Neural cell (in vitro differentiated cells): ENCODE measurements around the gene FNDC3B. TPM values are rescaled to one million over a fixed set of nuclear protein-coding genes. Genes with fewer than 3 reads are reported as not detected.

Source experiments
- H2AFZ ChIP-seq: fragments of 200-600, 300-800 bp; sonication (generic), shearing (Covaris generic); 2 replicates; pipeline ENCODE4 v1.6.0; 2014; ENCODE audit warnings: low read depth, mild to moderate bottlenecking, antibody characterized with exemption, low read length, moderate library complexity
- H3F3A ChIP-seq: fragments of 200-600 bp; shearing (Covaris generic); 2 replicates; pipeline ENCODE4 v1.6.1; 2016; ENCODE audit warnings: mild to moderate bottlenecking, moderate library complexity, mixed read lengths, antibody characterized with exemption, low read length; ENCODE audit not compliant: insufficient read depth, poor library complexity, severe bottlenecking
- H3K27ac ChIP-seq: fragments of 200-600, 300-800 bp; sonication (generic), shearing (Covaris generic); 2 replicates; pipeline ENCODE4 v1.5.1; 2014; ENCODE audit warnings: mild to moderate bottlenecking, low read length, moderate library complexity
- H3K27me3 ChIP-seq: fragments of 300-800, 200-600 bp; sonication (generic), shearing (Covaris generic); 2 replicates; pipeline ENCODE4 v1.6.0; 2014; ENCODE audit warnings: mild to moderate bottlenecking, low read depth, low read length, moderate library complexity; ENCODE audit not compliant: insufficient read depth
- H3K36me3 ChIP-seq: fragments of 300-800, 200-600 bp; sonication (generic), shearing (Covaris generic); 2 replicates; pipeline ENCODE4 v1.5.1; 2014; ENCODE audit warnings: mild to moderate bottlenecking, antibody characterized with exemption, low read length, moderate library complexity; ENCODE audit not compliant: insufficient read depth
- H3K4me2 ChIP-seq: fragments of 300-800, 200-600 bp; sonication (generic), shearing (Covaris generic); 2 replicates; pipeline ENCODE4 v1.6.0; 2014; ENCODE audit warnings: mild to moderate bottlenecking, low read length
- H3K4me3 ChIP-seq: fragments of 300-800, 200-600 bp; sonication (generic), shearing (Covaris generic); 2 replicates; pipeline ENCODE4 v1.5.1; 2014; ENCODE audit warnings: mild to moderate bottlenecking, low read length, moderate library complexity
- H3K79me2 ChIP-seq: fragments of 200-600 bp; shearing (Covaris generic); replicated peaks from 2 replicates; pipeline ENCODE4 v1.6.0; 2014; ENCODE audit warnings: mild to moderate bottlenecking, low read length, moderate library complexity; ENCODE audit not compliant: insufficient read depth
- H3K9ac ChIP-seq: fragments of 300-800, 200-600 bp; sonication (generic), shearing (Covaris generic); 2 replicates; pipeline ENCODE4 v1.6.1; 2016; ENCODE audit warnings: mild to moderate bottlenecking, low read length, mixed read lengths
- H3K9me2 ChIP-seq: fragments of 200-600 bp; shearing (Covaris generic); 2 replicates; pipeline ENCODE4 v1.6.1; 2016; ENCODE audit warnings: mild to moderate bottlenecking, low read length, mixed read lengths; ENCODE audit not compliant: insufficient read depth
- H3K9me3 ChIP-seq: fragments of 200-600, 300-800 bp; sonication (generic), shearing (Covaris generic); 2 replicates; pipeline ENCODE4 v1.6.1; 2016; ENCODE audit warnings: mild to moderate bottlenecking, mixed run types, low read length, moderate library complexity, mixed read lengths
- H4K20me1 ChIP-seq: fragments of 200-600 bp; shearing (Covaris generic); 2 replicates; pipeline ENCODE4 v1.6.1; 2016; ENCODE audit warnings: mild to moderate bottlenecking, mixed run types; ENCODE audit not compliant: insufficient read depth
- EP300 ChIP-seq: fragments of 450-650 bp; conservative IDR thresholded peaks from 2 replicates; pipeline ENCODE4 v1.6.1; 2014; ENCODE audit warnings: antibody characterized with exemption, mild to moderate bottlenecking, moderate library complexity; ENCODE audit not compliant: poor library complexity, severe bottlenecking
- EZH2 ChIP-seq: fragments of 200-600, 300-800 bp; shearing (Covaris generic), sonication (generic); IDR thresholded peaks from 2 replicates; pipeline ENCODE4 v1.6.1; 2014; ENCODE audit warnings: antibody characterized with exemption, low read length, borderline replicate concordance, mild to moderate bottlenecking; ENCODE audit not compliant: insufficient read depth, poor library complexity, severe bottlenecking
- MXI1 ChIP-seq: fragments of 450-650 bp; conservative IDR thresholded peaks from 2 replicates; pipeline ENCODE4 v1.6.1; 2014; ENCODE audit warnings: antibody characterized with exemption, mild to moderate bottlenecking; ENCODE audit not compliant: poor library complexity, severe bottlenecking
- POLR2AphosphoS5 ChIP-seq: IDR thresholded peaks from 2 replicates; pipeline ENCODE4 v1.6.1; 2012
- RAD21 ChIP-seq: fragments of 450-650 bp; conservative IDR thresholded peaks from 2 replicates; pipeline ENCODE4 v1.6.1; 2014; ENCODE audit warnings: antibody characterized with exemption, mild to moderate bottlenecking, moderate library complexity
- SMC3 ChIP-seq: fragments of 450-650 bp; conservative IDR thresholded peaks from 2 replicates; pipeline ENCODE4 v1.6.1; 2014; ENCODE audit warnings: antibody characterized with exemption, mild to moderate bottlenecking, moderate library complexity; ENCODE audit not compliant: poor library complexity
- TAF1 ChIP-seq: IDR thresholded peaks from 2 replicates; pipeline ENCODE4 v1.6.1; 2012; ENCODE audit warnings: low read depth
- polyA plus RNA-seq: library from polyadenylated mRNA; depleted of rRNA; stranded (reverse); fragments of >200 nt; gene quantifications from 2 replicates; pipeline ENCODE4 v1.2.3, GENCODE V29; 2014
- TF ChIP-seq, protein P1 (sequence below): IDR thresholded peaks from 2 replicates; pipeline ENCODE4 v1.6.1; 2012; ENCODE audit warnings: borderline replicate concordance
- TF ChIP-seq, protein P2 (sequence below): fragments of 450-650 bp; IDR thresholded peaks from 2 replicates; pipeline ENCODE4 v1.5.1; 2014; ENCODE audit warnings: antibody characterized with exemption, mild to moderate bottlenecking, moderate library complexity; ENCODE audit not compliant: poor library complexity, severe bottlenecking

FNDC3B gene
- polyA plus RNA-seq, 1 donor from 2014 or later, result 4.9 TPM

DNA sequence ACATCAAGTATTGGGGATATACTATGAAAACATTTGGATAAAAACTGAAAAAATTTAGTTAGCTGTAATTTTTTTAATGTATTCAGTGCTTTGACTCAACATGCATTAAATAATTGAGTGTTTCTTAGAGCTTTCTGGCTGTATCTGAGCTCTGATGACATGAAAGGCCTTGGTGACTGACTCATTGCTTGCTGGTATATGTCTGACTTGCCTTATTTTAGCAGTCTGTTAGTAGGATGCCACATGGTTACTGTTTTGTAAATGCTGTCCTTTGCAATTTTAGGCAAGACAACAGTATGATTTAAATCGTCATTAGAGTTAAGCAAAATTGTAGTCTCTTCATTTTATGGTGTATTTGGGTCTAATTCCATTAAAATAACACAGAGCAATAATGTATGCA, 209.7 kb downstream of the FNDC3B start:
- no peak overlapping the region for H3K9ac ChIP-seq
- H3K27me3 ChIP-seq, result no peaks in the 10 kb centered on the region
- no peak for TF ChIP-seq MXI1
- TF ChIP-seq, protein P1, sequence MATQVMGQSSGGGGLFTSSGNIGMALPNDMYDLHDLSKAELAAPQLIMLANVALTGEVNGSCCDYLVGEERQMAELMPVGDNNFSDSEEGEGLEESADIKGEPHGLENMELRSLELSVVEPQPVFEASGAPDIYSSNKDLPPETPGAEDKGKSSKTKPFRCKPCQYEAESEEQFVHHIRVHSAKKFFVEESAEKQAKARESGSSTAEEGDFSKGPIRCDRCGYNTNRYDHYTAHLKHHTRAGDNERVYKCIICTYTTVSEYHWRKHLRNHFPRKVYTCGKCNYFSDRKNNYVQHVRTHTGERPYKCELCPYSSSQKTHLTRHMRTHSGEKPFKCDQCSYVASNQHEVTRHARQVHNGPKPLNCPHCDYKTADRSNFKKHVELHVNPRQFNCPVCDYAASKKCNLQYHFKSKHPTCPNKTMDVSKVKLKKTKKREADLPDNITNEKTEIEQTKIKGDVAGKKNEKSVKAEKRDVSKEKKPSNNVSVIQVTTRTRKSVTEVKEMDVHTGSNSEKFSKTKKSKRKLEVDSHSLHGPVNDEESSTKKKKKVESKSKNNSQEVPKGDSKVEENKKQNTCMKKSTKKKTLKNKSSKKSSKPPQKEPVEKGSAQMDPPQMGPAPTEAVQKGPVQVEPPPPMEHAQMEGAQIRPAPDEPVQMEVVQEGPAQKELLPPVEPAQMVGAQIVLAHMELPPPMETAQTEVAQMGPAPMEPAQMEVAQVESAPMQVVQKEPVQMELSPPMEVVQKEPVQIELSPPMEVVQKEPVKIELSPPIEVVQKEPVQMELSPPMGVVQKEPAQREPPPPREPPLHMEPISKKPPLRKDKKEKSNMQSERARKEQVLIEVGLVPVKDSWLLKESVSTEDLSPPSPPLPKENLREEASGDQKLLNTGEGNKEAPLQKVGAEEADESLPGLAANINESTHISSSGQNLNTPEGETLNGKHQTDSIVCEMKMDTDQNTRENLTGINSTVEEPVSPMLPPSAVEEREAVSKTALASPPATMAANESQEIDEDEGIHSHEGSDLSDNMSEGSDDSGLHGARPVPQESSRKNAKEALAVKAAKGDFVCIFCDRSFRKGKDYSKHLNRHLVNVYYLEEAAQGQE, result no peak
- no peak for TF ChIP-seq POLR2AphosphoS5
- TF ChIP-seq RAD21, result no peak
- TF ChIP-seq EP300, result no peak
- no peak for TF ChIP-seq SMC3
- TF ChIP-seq EZH2, result no peak
- TF ChIP-seq, protein P2, sequence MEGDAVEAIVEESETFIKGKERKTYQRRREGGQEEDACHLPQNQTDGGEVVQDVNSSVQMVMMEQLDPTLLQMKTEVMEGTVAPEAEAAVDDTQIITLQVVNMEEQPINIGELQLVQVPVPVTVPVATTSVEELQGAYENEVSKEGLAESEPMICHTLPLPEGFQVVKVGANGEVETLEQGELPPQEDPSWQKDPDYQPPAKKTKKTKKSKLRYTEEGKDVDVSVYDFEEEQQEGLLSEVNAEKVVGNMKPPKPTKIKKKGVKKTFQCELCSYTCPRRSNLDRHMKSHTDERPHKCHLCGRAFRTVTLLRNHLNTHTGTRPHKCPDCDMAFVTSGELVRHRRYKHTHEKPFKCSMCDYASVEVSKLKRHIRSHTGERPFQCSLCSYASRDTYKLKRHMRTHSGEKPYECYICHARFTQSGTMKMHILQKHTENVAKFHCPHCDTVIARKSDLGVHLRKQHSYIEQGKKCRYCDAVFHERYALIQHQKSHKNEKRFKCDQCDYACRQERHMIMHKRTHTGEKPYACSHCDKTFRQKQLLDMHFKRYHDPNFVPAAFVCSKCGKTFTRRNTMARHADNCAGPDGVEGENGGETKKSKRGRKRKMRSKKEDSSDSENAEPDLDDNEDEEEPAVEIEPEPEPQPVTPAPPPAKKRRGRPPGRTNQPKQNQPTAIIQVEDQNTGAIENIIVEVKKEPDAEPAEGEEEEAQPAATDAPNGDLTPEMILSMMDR, result no peak
- no peak for TF ChIP-seq TAF1
- H3F3A ChIP-seq, result no peaks in the 10 kb centered on the region
- no peaks in the 10 kb centered on the region for H3K9me3 ChIP-seq
- H3K9me2 ChIP-seq, result no peaks in the 10 kb centered on the region
- no peak overlapping the region for H3K27ac ChIP-seq
- no peak overlapping the region for H3K4me3 ChIP-seq
- no peaks in the 10 kb centered on the region for H4K20me1 ChIP-seq
- no peak overlapping the region for H3K4me2 ChIP-seq
- H3K36me3 ChIP-seq, result no peaks in the 10 kb centered on the region
- H3K79me2 ChIP-seq, result no peaks in the 10 kb centered on the region
- no peak overlapping the region for H2AFZ ChIP-seq

DNA sequence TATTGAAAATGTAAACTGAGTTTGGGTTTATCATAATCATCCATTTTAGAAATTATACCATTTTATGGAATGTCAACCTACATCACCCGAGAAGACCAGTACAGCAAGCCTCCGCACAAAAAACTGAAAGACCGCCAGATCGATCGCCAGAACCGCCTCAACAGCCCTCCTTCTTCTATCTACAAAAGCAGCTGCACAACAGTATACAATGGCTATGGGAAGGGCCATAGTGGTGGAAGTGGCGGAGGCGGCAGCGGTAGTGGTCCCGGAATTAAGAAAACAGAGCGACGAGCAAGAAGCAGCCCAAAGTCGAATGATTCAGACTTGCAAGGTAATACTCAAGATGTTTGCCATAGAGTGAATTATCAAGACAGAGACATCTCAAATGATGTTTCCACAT, 211.8 kb downstream of the FNDC3B start:
- Histone ChIP-seq H3K4me2 (no peak overlapping the region), H3F3A (no peaks in the 10 kb centered on the region), H3K36me3 (no peaks in the 10 kb centered on the region), H3K9me3 (no peaks in the 10 kb centered on the region), H3K27me3 (no peaks in the 10 kb centered on the region), H4K20me1 (no peaks in the 10 kb centered on the region), H3K27ac (no peak overlapping the region), H3K79me2 (no peaks in the 10 kb centered on the region), H3K9me2 (no peaks in the 10 kb centered on the region), H2AFZ (no peak overlapping the region), H3K9ac (no peak overlapping the region), H3K4me3 (no peak overlapping the region)
- TF ChIP-seq, protein P1, result no peak
- no peak for TF ChIP-seq SMC3
